GM12801 (cell line): ENCODE data around the gene TLL2.

ENCODE experiments used
- CTCF ChIP-seq: IDR thresholded peaks from one replicate; pipeline ENCODE4 v1.5.1; 2011; ENCODE audit warnings: control low read depth; ENCODE audit not compliant: insufficient read length; ENCODE audit errors: extremely low read depth

TLL2 gene

GRCh38 chr10:96410296-96410695 is 103.4 kb downstream of the TLL2 start:
- no peak for TF ChIP-seq CTCF

GRCh38 chr10:96408201-96408600 is 105.5 kb downstream of the TLL2 start:
- TF ChIP-seq CTCF = no peak

DNA sequence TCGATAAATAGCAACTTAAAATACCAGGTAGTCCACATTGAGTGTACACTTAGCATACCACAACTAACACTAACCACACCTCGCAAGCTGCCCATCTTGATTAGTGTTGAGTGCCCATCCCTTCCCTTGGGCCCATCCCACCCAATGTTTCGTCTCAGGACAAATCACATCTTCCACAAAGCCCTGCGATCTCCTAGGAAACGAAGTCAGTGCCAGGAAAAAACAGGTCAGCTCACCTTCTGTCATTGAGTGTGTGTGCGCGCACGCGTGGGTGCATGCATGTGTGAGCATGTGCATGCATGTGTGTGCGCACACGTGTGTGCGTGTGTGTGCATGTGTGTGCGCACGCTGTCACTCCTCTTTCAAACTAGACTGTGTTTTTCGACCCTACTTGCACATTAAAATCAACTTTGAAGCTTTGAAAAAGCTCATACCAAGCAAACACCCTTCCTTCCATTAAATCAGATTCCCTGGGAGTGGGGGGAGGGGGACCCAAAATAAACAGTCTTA is 106.1 kb downstream of the TLL2 start:
- no peak for TF ChIP-seq CTCF

DNA sequence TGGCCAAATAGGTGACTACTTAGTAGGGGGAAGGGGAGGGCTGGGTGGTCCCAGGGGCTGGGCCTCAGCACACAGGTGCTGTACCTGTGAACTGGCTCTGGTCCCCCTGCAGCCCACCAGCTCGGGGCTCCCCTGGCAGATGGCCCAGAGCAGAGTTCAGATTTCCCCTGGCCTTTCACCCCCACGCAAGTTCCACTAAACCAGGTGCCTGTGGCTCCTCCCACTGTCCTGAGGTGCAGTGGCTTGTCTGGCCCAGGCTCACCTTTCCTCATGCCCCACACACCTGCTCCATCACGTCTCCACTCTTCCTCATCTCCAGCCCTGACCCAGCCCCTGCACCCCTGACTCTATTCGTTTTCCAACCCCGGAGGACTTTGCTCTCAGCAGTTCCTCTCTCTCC is 107.6 kb downstream of the TLL2 start:
- TF ChIP-seq CTCF = no peak

GRCh38 chr10:96402417-96403305 is 111.1 kb downstream of the TLL2 start:
- no peak for TF ChIP-seq CTCF

DNA sequence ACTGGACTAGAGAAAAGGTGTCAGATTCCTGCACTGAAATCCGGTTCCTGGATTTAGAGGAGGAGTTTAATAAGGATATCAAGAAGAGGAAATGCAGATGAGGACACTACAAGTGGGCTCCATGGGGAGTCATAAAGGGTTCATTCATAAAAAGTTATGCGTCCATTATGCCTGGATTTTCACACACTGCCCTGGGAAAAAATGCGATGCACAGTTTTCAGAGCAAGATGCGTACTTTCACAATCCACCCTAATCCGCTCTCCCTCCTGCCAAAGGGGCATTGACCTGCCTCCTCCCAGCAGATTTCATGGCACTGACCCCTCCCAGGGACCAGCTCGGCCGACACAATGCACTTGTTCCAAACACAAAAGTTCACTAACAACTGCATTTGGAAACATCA is 112.7 kb downstream of the TLL2 start:
- TF ChIP-seq CTCF = no peak

GRCh38 chr10:96400465-96400864 is 113.3 kb downstream of the TLL2 start:
- TF ChIP-seq CTCF = no peak
